Uterus (tissue), 4 donors: ENCODE measurements around the gene COL6A3. TPM values are rescaled to one million over a fixed set of nuclear protein-coding genes. Genes with fewer than 3 reads are reported as not detected.

ENCODE experiments used
- DNase-seq, 2 donors: peaks; one replicate each; pipeline ENCODE4 v3.0.0-alpha.2; 2019 to 2020
- H3K27ac ChIP-seq, 2 donors: fragments of 200-600 bp; sonication (generic); 1 replicate in 1 of 2; 2 replicates in 1 of 2; pipeline ENCODE4 v1.5.1; 2016 to 2018
- H3K27me3 ChIP-seq, 2 donors: fragments of 200-600 bp; sonication (generic); one replicate each; pipeline ENCODE4 v1.5.1; 2018 to 2019; ENCODE audit warnings: control low read depth in 1 of 2
- H3K36me3 ChIP-seq, 2 donors: fragments of 200-600 bp; sonication (generic); one replicate each; pipeline ENCODE4 v1.5.1; 2019; ENCODE audit warnings: control low read depth in 1 of 2
- H3K4me1 ChIP-seq, 2 donors: fragments of 200-600 bp; sonication (generic); one replicate each; pipeline ENCODE4 v1.5.1; 2018 to 2019; ENCODE audit warnings: control low read depth in 1 of 2
- H3K4me3 ChIP-seq, 2 donors: fragments of 200-600 bp; sonication (generic); 1 replicate in 1 of 2; 2 replicates in 1 of 2; pipeline ENCODE4 v1.5.1; 2018 to 2019; ENCODE audit warnings: mild to moderate bottlenecking in 1 of 2
- H3K9me3 ChIP-seq, 2 donors: fragments of 200-600 bp; sonication (generic); one replicate each; pipeline ENCODE4 v1.5.1; 2019; ENCODE audit warnings: control low read depth in 1 of 2
- CTCF ChIP-seq, 4 experiments: fragments of 200-600 bp in 2 of 4; fragments of 450-650 bp in 2 of 4; sonication (generic) in 2 of 4; IDR thresholded peaks; one replicate each; pipeline ENCODE4 v1.5.1; 2016 to 2019; ENCODE audit warnings: antibody characterized with exemption in 4 of 4, mild to moderate bottlenecking in 2 of 4, moderate library complexity in 1 of 4
- POLR2A ChIP-seq, 2 donors: fragments of 450-650 bp; IDR thresholded peaks; one replicate each; pipeline ENCODE4 v1.6.1; 2016; ENCODE audit warnings: antibody characterized with exemption in 2 of 2, mild to moderate bottlenecking in 1 of 2, moderate library complexity in 1 of 2
- intact Hi-C: fragments of 100-400 bp; cut with DNase I; formaldehyde crosslinking; loops from one replicate; pipeline ENCODE4 v1.15.1; 2023; ENCODE audit warnings: low total_unique reads
- total RNA-seq, 4 donors: library from RNA; depleted of rRNA in 3 of 4; stranded (reverse); fragments of >200 nt in 3 of 4; gene quantifications; one replicate each; pipeline versions ENCODE4 v1.1.0 to v1.2.4, GENCODE V29; 2014 to 2023
- donor health status: DM: yes; HTN: yes; CAD: no.

Gene COL6A3
- total RNA-seq, 4 donors from 2014 or later, result 164 to 1,719 (median 447) TPM

DNA sequence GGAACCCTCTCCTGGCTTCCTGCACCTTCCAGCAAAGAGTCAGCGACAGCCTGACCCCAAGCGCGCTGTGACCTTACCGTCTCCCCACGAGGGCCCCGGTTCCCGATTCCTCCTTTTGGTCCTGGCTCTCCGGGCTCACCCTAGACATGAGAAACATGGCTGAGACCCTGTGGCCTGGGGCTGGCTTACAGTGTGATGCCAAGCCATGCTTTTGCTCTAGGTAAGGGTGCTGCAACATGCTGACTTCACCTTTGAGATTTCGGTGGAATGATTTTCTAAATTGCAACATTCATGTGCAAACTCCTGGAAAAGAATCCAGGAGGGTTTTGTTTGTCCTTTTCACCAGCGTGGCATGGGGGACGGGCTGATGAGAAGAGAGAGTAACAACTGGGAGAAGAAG lies 63.9 kb downstream of the COL6A3 start:
- Histone ChIP-seq H3K4me1 (peaks cover 0 to 5% of the 10 kb centered on the region in 2 donors), H3K9me3 (no peaks in the 10 kb centered on the region), H3K36me3 (no peaks in the 10 kb centered on the region), H3K4me3 (no peak overlapping the region), H3K27me3 (no peaks in the 10 kb centered on the region), H3K27ac (peak overlapping the region; percentile 69 to 83)
- TF ChIP-seq POLR2A (IDR thresholded peaks at IDR 0.05) (no peak), CTCF (IDR thresholded peaks at IDR 0.05) (no peak)
- no peak for DNase-seq
- intact Hi-C loops, result no loop called here

GRCh38 chr2:237348281-237348865 lies 65.6 kb downstream of the COL6A3 start:
- TF ChIP-seq CTCF (IDR thresholded peaks at IDR 0.05) (no peak), POLR2A (IDR thresholded peaks at IDR 0.05) (no peak)
- Histone ChIP-seq H3K36me3 (no peaks in the 10 kb centered on the region), H3K4me3 (no peak overlapping the region), H3K27ac (peak overlapping the region; percentile 34 to 83), H3K4me1 (peaks cover 0 to 5% of the 10 kb centered on the region in 2 donors), H3K27me3 (no peaks in the 10 kb centered on the region), H3K9me3 (no peaks in the 10 kb centered on the region)
- intact Hi-C loops, result no loop called here
- DNase-seq, result no peak

DNA sequence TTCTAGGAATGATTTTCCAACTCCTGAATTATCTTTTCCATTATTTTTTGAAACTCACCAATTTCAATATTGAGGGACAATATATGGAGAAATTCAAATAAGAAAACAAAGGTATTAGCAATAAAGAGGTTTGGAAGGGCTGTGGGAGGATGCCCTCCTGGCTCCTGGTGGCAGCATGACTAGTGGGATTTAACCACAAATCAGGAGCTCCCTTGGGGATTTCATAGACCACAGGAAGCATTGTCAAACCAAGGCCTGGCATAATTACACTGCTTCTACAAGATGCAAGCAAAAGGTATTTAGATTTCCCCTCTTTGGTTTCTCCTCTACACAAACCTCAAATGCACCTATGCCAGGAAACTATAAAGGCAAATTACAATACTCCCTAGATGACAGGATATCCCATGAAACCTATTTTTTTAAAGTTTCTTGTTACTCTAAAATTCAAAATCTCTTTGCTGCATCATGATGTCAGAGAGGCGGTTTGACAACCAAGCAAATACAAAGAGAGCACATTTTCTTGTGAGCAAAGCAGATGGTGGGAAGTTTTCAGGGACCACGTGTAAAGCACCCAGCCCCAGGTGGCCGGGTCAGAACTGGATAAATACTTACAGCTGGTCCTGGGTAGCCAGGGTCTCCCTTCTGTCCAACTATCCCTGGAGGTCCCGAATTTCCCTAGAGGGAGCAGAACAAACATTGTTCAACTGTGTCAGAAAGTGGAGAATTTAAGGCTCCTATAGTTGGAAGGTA lies 67.9 kb downstream of the COL6A3 start:
- Histone ChIP-seq H3K9me3 (no peaks in the 10 kb centered on the region), H3K27ac (peak overlapping the region; percentile 21 to 51), H3K4me3 (no peak overlapping the region), H3K36me3 (no peaks in the 10 kb centered on the region), H3K4me1 (no peaks in the 10 kb centered on the region), H3K27me3 (no peaks in the 10 kb centered on the region)
- TF ChIP-seq POLR2A (IDR thresholded peaks at IDR 0.05) (no peak), CTCF (IDR thresholded peaks at IDR 0.05) (no peak)
- DNase-seq, result no peak
- intact Hi-C loops, result no loop called here

- Histone ChIP-seq H3K4me3 (no peak overlapping the region), H3K36me3 (no peaks in the 10 kb centered on the region), H3K27me3 (no peaks in the 10 kb centered on the region), H3K4me1 (no peaks in the 10 kb centered on the region), H3K27ac (peak overlapping the region; percentile 51 to 55), H3K9me3 (no peaks in the 10 kb centered on the region)
- no peak for DNase-seq
- intact Hi-C loops, result no loop called here
- TF ChIP-seq POLR2A (IDR thresholded peaks at IDR 0.05) (no peak), CTCF (IDR thresholded peaks at IDR 0.05) (no peak)
Observed at GRCh38 chr2:237345411-237345810, 68.6 kb downstream of the COL6A3 start.

DNA sequence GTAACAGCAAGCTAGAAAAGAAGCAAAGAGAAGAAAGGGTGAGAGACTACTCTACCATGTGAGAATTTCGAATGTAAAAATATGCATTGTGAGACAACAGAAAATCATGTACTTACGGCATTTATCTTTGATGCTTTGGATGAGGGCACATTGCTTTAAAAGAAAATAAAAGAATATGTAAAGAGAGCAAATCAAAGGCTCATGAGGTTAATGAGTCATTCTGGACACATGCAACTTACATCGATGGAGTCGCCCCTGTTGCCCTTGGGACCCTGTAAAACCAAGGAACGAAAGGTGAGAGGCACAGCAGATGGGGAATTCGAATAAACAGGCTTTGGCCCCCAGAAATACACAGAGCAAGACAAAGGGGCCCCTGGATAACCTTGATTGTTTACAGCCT lies 69.0 kb downstream of the COL6A3 start:
- Histone ChIP-seq H3K4me3 (no peak overlapping the region), H3K27me3 (no peaks in the 10 kb centered on the region), H3K4me1 (no peaks in the 10 kb centered on the region), H3K27ac (peak overlapping the region; percentile 51 to 53), H3K9me3 (no peaks in the 10 kb centered on the region), H3K36me3 (no peaks in the 10 kb centered on the region)
- DNase-seq, result no peak
- intact Hi-C loops, result no loop called here
- no peak for TF ChIP-seq CTCF (IDR thresholded peaks at IDR 0.05)
- no peak for TF ChIP-seq POLR2A (IDR thresholded peaks at IDR 0.05)
